Breast epithelium (tissue), 3 donors: ENCODE results near the gene RAD51.

Source experiments
- CTCF ChIP-seq, 3 donors: fragments of 450-650 bp; IDR thresholded peaks; one replicate each; pipeline ENCODE4 v1.5.1; 2016 to 2017; ENCODE audit warnings: antibody characterized with exemption in 3 of 3, mild to moderate bottlenecking in 3 of 3, moderate library complexity in 3 of 3
- POLR2A ChIP-seq: fragments of 450-650 bp; IDR thresholded peaks from one replicate; pipeline ENCODE4 v1.6.1; 2016; ENCODE audit warnings: antibody characterized with exemption, mild to moderate bottlenecking, moderate library complexity
- POLR2AphosphoS5 ChIP-seq, 3 donors: sonication (generic); formaldehyde crosslinking; IDR thresholded peaks; one replicate each; pipeline ENCODE4 v1.6.1; 2017; ENCODE audit warnings: antibody characterized with exemption in 3 of 3

GRCh38 chr15:40769274-40770146, 74.5 kb downstream of the RAD51 start, which contains the start of gene C15orf62:
- TF ChIP-seq CTCF (IDR thresholded peaks at IDR 0.05): no peak
- no peak for TF ChIP-seq POLR2A
- TF ChIP-seq POLR2AphosphoS5 (IDR thresholded peaks at IDR 0.05): peak in 1 of 3 donors; percentile 8
